Raji (cell line): ENCODE measurements around the gene ENHO.

Source experiments
- POLR2A ChIP-seq: IDR thresholded peaks from 2 replicates; pipeline ENCODE4 v1.6.1; 2011; ENCODE audit warnings: low read depth, low read length, control low read depth; ENCODE audit not compliant: insufficient read depth

Gene ENHO

GRCh38 chr9:34522971-34523797, at the start of gene ENHO:
ENHO (minus strand) TSS chr9:34522990; CDS start chr9:34521695, 1,295 bp downstream.
- no peak for TF ChIP-seq POLR2A

- TF ChIP-seq POLR2A = no peak
These were observed 49.3 kb upstream of the ENHO start for GRCh38 chr9:34572092-34572491.

DNA sequence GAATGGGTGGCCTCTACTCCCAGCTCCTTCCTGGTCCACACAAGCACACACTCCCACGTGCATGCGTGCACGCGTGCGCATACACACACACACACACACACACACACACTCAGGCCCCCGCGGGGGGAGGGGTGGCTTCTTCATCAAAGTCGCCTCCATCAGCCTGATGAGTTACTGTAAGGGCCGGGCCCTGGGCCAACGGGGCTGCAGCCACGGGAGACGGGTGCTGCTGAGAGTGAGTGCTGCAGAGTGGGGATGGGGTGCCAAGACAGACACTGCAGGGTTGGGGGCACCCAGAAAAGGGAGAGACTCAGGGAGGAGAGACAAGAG, 48.7 kb upstream of the ENHO start:
- no peak for TF ChIP-seq POLR2A

- TF ChIP-seq POLR2A = no peak
These were observed 48.2 kb upstream of the ENHO start for GRCh38 chr9:34570809-34571480.

DNA sequence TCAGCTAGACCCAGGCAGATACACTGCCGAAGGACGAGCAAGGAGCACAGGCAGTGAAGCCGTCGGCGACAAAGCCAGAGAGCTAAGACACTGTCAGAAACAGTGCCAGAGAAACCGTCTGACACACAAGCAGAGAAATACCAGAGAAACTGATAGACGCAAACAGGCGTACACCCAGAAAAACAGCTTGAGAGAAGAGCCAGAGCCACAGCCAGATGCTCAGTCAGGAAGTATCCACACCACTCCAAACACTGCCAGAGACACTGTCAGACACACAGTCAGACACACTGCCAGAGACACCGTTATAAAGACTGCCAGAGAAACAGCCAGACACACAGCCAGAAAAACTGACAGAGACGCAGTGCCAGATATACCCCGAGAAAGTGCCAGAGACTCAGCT, 47.6 kb upstream of the ENHO start:
- TF ChIP-seq POLR2A = no peak

DNA sequence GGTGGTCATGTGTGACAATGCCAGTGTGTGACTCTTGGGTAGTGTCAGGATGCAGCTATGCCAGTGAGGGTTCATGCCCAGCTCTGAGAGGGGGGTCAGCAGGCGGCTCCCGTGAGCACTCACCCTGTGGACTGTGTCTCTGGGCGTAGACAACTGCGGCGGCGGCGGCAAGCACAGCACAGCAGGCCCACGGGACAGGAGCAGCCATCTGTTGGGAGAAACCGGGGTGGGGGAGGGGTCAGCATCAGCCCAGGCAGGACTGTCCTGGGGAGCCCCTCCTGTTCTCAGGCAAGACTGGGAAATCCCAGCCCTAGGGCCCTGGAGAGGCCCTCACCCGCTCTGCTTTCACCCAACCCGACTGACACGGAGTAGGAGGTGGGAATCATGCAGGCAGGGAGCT, 46.0 kb upstream of the ENHO start:
- TF ChIP-seq POLR2A = no peak

GRCh38 chr9:34568133-34568532, 45.3 kb upstream of the ENHO start:
- TF ChIP-seq POLR2A = no peak

- TF ChIP-seq POLR2A = no peak
These were observed 44.2 kb upstream of the ENHO start for GRCh38 chr9:34566972-34567371.

DNA sequence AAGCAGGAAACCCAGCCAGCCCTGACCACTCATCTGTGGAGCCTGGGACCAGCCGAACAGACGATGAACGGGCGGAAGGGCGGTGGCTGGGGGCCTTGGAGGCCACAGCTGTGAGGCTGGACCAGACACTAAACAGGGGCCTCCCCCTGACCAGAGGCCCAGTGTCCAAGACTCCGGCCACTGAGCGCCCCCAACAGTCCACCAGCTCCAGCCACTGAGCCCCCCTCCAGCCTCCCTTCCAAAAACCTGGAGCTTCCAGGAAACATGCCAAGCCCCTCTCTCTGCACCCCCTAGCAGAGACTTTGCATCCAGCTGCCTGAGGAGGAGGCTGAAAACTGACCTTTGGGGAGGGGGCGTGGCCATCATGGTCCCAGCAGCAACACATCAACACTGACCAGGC, 43.5 kb upstream of the ENHO start:
- no peak for TF ChIP-seq POLR2A

DNA sequence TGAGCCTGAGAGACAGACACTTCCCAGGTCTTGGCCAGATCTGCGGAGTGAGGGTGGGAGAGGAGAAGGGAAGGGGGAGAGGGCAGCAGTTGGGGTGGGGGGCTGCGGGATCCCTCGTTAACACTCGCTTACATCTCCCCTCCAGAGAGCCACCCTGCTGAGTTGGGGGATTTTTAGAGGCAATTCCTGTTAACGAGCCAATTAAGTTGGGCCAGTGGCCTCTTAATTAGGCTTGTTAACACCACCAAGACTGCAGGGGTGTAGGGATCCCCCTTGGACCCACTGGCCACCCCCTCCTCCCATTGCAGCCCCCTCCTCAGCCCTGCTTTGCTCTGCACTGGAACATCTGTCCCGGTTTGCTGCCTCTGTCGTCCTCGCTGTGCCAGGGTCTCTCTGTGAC, 43.1 kb upstream of the ENHO start:
- no peak for TF ChIP-seq POLR2A

DNA sequence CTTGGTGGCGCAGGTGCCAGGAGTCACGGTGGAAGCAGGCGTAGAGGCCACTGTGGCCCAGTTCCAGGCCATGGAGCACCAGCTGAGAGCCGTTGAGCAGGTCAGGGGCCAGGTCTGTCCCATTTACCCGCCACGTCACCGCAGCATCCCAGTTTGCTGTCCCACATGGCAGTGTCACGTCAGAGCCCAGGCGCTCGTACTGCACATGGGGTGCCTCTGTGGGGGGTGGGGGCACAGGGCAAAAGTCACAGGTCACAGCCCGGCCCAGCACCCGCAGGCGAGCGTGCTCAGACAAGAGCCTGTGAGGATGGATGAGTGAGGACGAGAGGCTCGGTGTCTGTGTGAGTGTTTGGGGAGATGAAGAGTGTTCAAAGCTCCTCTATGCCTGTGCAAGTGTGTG, 41.8 kb upstream of the ENHO start:
- TF ChIP-seq POLR2A = no peak

- no peak for TF ChIP-seq POLR2A
These were observed 40.5 kb upstream of the ENHO start for GRCh38 chr9:34563262-34563661.

- no peak for TF ChIP-seq POLR2A
These were observed 39.5 kb upstream of the ENHO start for GRCh38 chr9:34562135-34562745.

GRCh38 chr9:34560599-34561214, 37.9 kb upstream of the ENHO start:
- TF ChIP-seq POLR2A = no peak

DNA sequence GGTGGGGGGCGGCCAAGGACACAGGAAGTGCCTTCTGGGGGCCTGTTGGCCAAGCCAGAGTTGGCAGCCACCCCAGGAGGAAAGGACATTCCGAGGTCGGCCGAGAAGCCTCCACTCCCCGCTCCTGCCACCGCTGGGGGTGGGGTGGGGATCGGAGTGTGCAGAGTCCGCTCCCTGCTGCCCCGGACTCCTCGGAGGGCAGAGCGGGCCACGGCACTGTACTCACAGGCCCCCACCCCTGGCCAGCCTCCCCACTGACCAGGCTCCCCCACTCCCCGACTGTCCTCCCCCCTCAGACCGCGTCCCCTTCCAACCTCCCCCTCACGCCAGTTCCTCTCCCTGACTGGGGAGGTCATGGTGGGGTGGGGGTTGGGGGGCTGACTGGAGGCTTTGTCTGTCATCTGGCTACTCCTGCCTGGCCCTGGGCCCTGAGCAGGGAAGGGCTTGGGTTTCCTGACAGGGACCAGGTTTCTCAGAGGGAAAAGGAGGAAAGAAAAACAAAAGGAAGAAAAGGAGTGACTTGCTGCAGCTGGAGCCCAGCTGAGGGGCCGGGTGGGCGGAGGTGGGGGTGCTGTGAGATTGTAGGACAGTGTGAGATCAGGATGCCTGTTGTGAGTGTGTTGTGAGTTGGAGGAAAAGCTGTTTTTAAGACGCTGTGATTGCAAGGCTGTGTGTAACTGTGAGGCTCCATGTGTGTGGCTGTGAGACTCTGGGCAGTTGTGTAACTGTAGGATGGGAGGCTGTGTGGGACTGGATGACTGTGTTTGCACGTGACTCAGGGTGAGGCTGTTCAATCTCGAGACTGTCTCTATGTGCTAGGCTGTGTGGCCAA, 37.0 kb upstream of the ENHO start:
- TF ChIP-seq POLR2A = no peak
